NCI-H510A (cell line): Measurements from ENCODE around the gene PLCG2.
"Not testable (repeated sequence)": the region's sequence is repeated elsewhere in the genome, so short reads cannot be mapped to it uniquely, and the experiment has no call there.

Experiments
- DNase-seq: peaks from one replicate; lab custom pipeline; 2025; lab: John Stamatoyannopoulos, UW

Gene PLCG2

GRCh38 chr16:81939164-81940056, 160.3 kb downstream of the PLCG2 start:
- no peak for DNase-seq

- DNase-seq: no peak
Measured at GRCh38 chr16:81940781-81941560, 161.9 kb downstream of the PLCG2 start.

- DNase-seq: no peak
Measured at GRCh38 chr16:81942007-81942601, 163.0 kb downstream of the PLCG2 start.

GRCh38 chr16:81945665-81946064, 166.6 kb downstream of the PLCG2 start:
- DNase-seq: no peak

- no peak for DNase-seq
Measured at GRCh38 chr16:81946206-81946605, 167.1 kb downstream of the PLCG2 start.

- DNase-seq: no peak
Measured at GRCh38 chr16:81951564-81951963, 172.5 kb downstream of the PLCG2 start.

- DNase-seq: no peak
Measured at GRCh38 chr16:81956213-81956948, 177.3 kb downstream of the PLCG2 start.

- no peak for DNase-seq
Measured at GRCh38 chr16:81964808-81965207, 185.7 kb downstream of the PLCG2 start.

GRCh38 chr16:81967358-81967757, 188.3 kb downstream of the PLCG2 start:
- DNase-seq: no peak

- no peak for DNase-seq
Measured at GRCh38 chr16:81971853-81972252, 192.8 kb downstream of the PLCG2 start.

GRCh38 chr16:81973737-81974136, 194.6 kb downstream of the PLCG2 start:
- peak; percentile 40 for DNase-seq

- no peak for DNase-seq
Measured at GRCh38 chr16:81975637-81976036, 196.5 kb downstream of the PLCG2 start.

GRCh38 chr16:81977335-81977942, 198.3 kb downstream of the PLCG2 start:
- DNase-seq: not testable (repeated sequence)

- DNase-seq: no peak
Measured at GRCh38 chr16:81987121-81987520, 208.0 kb downstream of the PLCG2 start.

- no peak for DNase-seq
Measured at GRCh38 chr16:81987706-81988105, 208.6 kb downstream of the PLCG2 start.

- DNase-seq: no peak
Measured at GRCh38 chr16:81992859-81993258, 213.8 kb downstream of the PLCG2 start.

- DNase-seq: no peak
Measured at GRCh38 chr16:81994485-81994884, 215.4 kb downstream of the PLCG2 start.

- DNase-seq: no peak
Measured at GRCh38 chr16:81995651-81996050, 216.6 kb downstream of the PLCG2 start.

- no peak for DNase-seq
Measured at GRCh38 chr16:81996664-81997509, 217.8 kb downstream of the PLCG2 start.

GRCh38 chr16:81997738-81998137, 218.6 kb downstream of the PLCG2 start:
- no peak for DNase-seq

GRCh38 chr16:82002831-82003230, 223.7 kb downstream of the PLCG2 start:
- no peak for DNase-seq
